ENCODE measurements around the gene PERM1. TPM values are rescaled to one million over a fixed set of nuclear protein-coding genes. Genes with fewer than 3 reads are reported as not detected.
"Not testable (repeated sequence)": the region's sequence is repeated elsewhere in the genome, so short reads cannot be mapped to it uniquely, and the experiment has no call there.

Gene PERM1
- total and polyA plus RNA-seq, 2 experiments from 2014 or later: 0.77 to 1.0 TPM

DNA sequence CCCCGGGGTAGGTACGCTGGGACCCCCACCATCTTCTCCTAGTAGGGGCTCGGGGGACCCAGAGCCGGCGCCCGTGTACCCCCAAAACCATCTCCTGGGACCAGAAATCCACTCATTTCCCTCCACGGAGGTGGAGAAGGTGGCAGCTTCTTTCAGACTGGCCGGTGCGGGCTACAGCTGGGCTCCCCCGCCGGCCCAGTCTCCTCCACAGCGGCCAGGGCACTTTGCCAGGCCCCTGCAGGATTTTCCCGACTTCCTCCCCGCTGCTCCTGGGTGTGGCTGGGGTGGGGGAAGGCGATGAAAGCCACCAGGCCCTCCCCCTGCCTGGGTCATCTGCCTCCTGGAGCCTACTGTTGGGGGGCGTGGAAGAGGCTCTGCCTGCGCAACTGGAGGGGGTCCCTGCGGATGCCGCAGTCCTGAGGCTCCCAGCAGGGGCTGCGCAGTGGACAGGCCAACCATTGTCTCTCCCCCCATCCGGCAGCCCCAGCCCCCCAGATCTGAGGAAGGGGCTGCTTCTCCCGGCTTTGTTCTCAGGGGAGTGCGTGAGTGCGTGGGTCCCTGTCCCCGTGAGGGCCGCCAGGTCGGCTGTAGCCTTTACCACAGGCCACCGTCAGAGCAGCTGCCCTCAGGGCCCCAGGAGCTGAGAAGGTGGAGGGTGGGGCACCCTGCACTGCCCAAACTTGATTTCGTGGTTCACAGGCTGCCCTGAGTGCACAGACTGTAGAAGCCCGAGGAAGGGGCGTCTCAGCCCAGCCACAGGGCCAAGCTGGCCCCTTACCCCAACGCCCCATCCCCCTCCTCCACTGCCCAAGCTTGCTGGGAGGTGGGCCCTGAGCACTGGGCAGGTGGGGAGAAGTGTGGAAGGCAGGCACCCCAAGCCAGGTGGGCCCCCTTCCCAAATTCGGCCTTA is 39.4 kb upstream of the PERM1 start:
- no peaks in the 10 kb centered on the region for H3K27me3 ChIP-seq
- H3K27ac ChIP-seq: no peak overlapping the region
- peak in 1 of 2 donors; percentile 76 for DNase-seq (ENCODE audit: low read depth in 1 of 2, low spot score in 1 of 2)
- H3K4me1 ChIP-seq (ENCODE audit: low read depth): peaks cover 8% of the 10 kb centered on the region
- H3K9me3 ChIP-seq (ENCODE audit: low read depth): no peaks in the 10 kb centered on the region
- TF ChIP-seq, protein P1, sequence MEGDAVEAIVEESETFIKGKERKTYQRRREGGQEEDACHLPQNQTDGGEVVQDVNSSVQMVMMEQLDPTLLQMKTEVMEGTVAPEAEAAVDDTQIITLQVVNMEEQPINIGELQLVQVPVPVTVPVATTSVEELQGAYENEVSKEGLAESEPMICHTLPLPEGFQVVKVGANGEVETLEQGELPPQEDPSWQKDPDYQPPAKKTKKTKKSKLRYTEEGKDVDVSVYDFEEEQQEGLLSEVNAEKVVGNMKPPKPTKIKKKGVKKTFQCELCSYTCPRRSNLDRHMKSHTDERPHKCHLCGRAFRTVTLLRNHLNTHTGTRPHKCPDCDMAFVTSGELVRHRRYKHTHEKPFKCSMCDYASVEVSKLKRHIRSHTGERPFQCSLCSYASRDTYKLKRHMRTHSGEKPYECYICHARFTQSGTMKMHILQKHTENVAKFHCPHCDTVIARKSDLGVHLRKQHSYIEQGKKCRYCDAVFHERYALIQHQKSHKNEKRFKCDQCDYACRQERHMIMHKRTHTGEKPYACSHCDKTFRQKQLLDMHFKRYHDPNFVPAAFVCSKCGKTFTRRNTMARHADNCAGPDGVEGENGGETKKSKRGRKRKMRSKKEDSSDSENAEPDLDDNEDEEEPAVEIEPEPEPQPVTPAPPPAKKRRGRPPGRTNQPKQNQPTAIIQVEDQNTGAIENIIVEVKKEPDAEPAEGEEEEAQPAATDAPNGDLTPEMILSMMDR (IDR thresholded peaks at IDR 0.05; ENCODE audit: low read depth, low read length): no peak
- no peaks in the 10 kb centered on the region for H3K36me3 ChIP-seq
- peak overlapping the region; percentile 93 for H3K4me3 ChIP-seq

DNA sequence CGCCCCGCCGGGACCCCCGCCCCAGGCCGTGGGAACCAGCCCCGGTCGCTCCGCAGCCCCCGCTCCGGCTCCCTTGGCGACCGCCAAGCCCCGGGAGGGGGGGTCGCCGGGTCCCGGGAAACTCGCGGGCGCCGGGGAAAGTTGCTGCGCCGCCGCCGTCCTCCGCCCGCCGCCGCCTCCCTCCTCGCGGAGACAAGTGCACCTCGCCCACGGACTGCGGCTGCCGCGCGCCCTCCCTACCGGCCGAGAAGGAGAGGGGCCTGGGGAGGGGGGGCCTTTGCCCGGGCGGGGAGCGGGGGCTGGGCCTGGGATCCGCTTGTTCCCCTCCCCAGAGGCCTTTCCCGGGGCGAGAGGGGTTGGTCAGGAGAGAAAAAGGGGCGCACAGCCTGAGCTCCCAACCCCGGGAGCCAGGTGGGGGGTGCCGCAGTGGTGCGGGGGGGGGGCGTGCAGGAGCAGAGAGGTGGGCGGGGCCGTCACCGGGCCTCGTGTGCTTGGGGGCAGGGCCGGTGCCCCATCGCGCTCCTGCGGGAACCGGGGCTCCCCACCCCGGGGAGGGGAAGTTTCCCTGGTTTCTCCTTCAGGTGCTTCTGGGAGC is 38.6 kb upstream of the PERM1 start:
- peak in 1 of 2 donors; percentile 42 for DNase-seq (ENCODE audit: low read depth in 1 of 2, low spot score in 1 of 2)
- H3K27ac ChIP-seq: peak overlapping the region; percentile 98
- TF ChIP-seq, protein P1 (IDR thresholded peaks at IDR 0.05; ENCODE audit: low read depth, low read length): no peak
- H3K4me1 ChIP-seq (ENCODE audit: low read depth): peaks cover 8% of the 10 kb centered on the region
- H3K9me3 ChIP-seq (ENCODE audit: low read depth): no peaks in the 10 kb centered on the region
- H3K4me3 ChIP-seq: peak overlapping the region; percentile 93
- H3K36me3 ChIP-seq: no peaks in the 10 kb centered on the region
- H3K27me3 ChIP-seq: no peaks in the 10 kb centered on the region

DNA sequence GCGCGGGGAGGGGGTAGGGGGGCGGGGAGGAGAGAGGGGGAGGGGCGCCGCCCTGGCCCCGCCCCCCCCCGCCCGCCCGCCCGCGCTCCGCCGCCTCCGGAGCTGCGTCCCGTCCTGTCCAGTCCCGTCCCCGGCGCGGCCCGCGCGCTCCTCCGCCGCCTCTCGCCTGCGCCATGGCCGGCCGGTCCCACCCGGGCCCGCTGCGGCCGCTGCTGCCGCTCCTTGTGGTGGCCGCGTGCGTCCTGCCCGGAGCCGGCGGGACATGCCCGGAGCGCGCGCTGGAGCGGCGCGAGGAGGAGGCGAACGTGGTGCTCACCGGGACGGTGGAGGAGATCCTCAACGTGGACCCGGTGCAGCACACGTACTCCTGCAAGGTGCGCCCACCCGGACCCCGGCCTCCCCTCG is 38.1 kb upstream of the PERM1 start, which contains the start of gene AGRN:
TSS of gene AGRN (plus strand) at position 121 of the 405 bp plus-strand sequence. CDS start at position 174, 53 bp downstream.
- peak in 1 of 2 donors; percentile 69 for DNase-seq (ENCODE audit: low read depth in 1 of 2, low spot score in 1 of 2)

DNA sequence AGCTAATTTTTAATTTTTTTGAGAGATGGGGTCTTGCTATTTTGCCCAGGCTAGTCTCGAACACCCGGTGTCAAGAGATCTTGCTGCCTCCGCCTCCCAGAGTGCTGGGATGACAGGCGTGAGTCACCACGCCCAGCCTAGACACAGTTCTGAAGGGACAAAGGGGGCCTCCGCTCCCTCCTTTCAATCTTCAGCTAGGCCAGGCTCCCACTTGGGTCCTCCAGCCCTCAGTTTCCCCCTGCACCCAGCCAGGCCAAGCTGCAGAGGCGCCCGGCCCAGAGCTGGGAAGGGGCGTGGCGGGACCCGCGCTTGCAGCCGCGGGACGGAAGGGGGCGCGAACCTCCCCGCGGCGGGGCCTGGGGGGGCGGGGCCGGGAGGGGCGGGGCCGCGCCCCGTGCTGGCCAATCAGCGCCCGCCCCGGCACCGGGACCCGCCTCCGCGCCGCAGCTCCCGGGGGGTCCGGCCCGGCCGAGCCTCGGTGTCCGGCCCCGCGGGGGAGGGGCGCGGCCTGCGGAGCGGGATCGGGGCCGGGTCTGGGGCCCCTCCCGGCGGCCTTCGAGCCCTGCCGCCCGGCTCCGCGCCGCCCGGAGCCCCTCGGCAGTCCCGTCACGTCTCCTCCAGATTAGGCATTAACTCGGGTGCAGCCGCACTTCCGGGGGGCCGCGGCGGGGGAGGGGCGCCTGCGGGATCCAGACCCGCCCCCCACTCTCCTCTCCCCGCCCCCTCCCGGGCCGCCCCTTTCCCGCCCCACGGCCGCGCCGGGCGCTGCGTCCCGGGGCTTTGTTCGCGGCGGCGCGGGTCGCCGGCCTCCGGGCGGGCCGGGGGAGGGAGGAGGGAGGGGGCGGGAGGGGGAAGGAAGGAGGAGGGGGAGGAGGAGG is 37.5 kb upstream of the PERM1 start:
- H3K27me3 ChIP-seq: no peaks in the 10 kb centered on the region
- H3K4me1 ChIP-seq (ENCODE audit: low read depth): peaks cover 11% of the 10 kb centered on the region
- peak; percentile 92 for DNase-seq (ENCODE audit: low read depth in 1 of 2, low spot score in 1 of 2)
- no peaks in the 10 kb centered on the region for H3K9me3 ChIP-seq (ENCODE audit: low read depth)
- peak overlapping the region; percentile 93 for H3K4me3 ChIP-seq
- H3K36me3 ChIP-seq: no peaks in the 10 kb centered on the region
- H3K27ac ChIP-seq: peak overlapping the region; percentile 98
- TF ChIP-seq, protein P1 (IDR thresholded peaks at IDR 0.05; ENCODE audit: low read depth, low read length): peak; percentile 40

More for the DNA sequence above, 38.1 kb upstream of the PERM1 start, which contains the start of gene AGRN:
- Histone ChIP-seq H3K4me1 (ENCODE audit: low read depth) (peaks cover 8% of the 10 kb centered on the region), H3K4me3 (peak within 1 kb of the TSS; percentile 93), H3K27ac (peak within 1 kb of the TSS; percentile 98), H3K9me3 (ENCODE audit: low read depth) (no peaks in the 10 kb centered on the region), H3K36me3 (no peaks in the 10 kb centered on the region), H3K27me3 (no peaks in the 10 kb centered on the region)
- TF ChIP-seq, protein P1 (IDR thresholded peaks at IDR 0.05; ENCODE audit: low read depth, low read length): no peak

DNA sequence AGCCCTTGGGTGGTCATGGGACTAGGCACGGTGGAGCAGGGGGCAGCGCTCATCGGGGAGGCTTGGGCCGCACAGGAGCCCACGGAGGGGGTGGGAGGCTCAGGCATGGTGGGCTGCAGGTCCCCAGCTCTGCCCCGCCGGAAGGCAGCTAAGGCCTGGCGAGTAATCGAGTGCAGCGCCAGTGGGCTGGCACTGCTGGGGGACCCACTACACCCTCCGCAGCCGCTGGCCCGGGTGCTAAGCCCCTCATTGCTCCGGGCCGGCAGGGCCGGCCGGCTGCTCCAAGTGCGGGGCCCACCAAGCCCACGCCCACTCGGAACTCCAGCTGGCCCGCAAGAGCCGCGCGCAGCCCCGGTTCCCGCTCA is 36.4 kb upstream of the PERM1 start:
- not testable (repeated sequence) for H3K27ac ChIP-seq; H3K4me3 ChIP-seq; H3K27me3 ChIP-seq; DNase-seq (ENCODE audit: low read depth in 1 of 2, low spot score in 1 of 2); H3K36me3 ChIP-seq; H3K9me3 ChIP-seq (ENCODE audit: low read depth)
- peaks cover 11% of the 10 kb centered on the region for H3K4me1 ChIP-seq (ENCODE audit: low read depth)

DNA sequence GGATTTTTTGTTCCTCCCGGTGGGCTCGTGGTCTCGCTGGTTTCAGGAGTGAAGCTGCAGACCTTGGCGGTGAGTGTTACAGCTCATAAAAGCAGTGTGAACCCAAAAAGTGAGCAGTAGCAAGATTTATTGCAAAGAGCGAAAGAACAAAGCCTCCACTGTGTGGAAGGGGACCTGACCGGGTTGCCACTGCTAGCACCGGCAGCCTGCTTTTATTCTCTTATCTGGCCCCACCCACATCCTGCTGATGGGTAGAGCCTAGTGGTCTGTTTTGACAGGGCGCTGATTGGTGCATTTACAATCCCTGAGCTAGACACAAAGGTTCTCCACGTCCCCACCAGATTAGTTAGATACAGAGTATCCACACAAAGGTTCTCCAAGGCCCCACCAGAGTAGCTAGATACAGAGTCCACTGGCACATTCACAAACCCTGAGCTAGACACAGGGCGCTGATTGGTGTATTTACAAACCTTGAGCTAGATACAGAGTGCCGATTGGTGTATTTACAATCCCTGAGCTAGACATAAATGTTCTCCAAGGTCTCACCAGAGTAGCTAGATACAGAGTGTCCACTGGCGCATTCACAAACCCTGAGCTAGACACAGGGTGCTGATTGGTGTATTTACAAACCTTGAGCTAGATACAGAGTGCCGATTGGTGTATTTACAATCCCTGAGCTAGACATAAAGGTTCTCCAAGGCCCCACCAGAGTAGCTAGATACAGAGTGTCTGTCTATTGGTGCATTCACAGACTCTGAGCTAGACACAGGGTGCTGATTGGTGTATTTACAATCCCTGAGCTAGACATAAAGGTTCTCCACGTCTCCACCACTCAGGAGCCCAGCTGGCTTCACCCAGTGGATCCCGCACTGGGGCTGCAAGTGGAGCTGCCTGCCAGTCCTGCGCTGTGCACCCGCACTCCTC is 35.8 kb upstream of the PERM1 start:
- not testable (repeated sequence) for H3K27me3 ChIP-seq; H3K9me3 ChIP-seq (ENCODE audit: low read depth); H3K36me3 ChIP-seq; DNase-seq (ENCODE audit: low read depth in 1 of 2, low spot score in 1 of 2); H3K4me3 ChIP-seq; H3K27ac ChIP-seq
- H3K4me1 ChIP-seq (ENCODE audit: low read depth): peaks cover 11% of the 10 kb centered on the region
